Measurements from ENCODE around the gene SYCP2L.

- peak; percentile 97 for TF ChIP-seq CTCF (conservative IDR thresholded peaks at IDR 0.05; ENCODE audit: low read depth, low read length)
- TF ChIP-seq EZH2 (IDR thresholded peaks at IDR 0.05; ENCODE audit: borderline replicate concordance, low read depth, low read length, poor library complexity, severe bottlenecking): no peak
Measured at GRCh38 chr6:10954590-10955010, 67.7 kb downstream of the SYCP2L start.

Measured in A673 (cell line).